H1 (cell line): Measurements from ENCODE around the gene TMEM202. TPM values are rescaled to one million over a fixed set of nuclear protein-coding genes. Genes with fewer than 3 reads are reported as not detected.

ENCODE experiments used
- CTCF ChIA-PET: fragments of 300-600 bp; sonication (Branson Sonifier 250); formaldehyde crosslinking; loops from one replicate; lab custom pipeline; 2021; ENCODE audit not compliant: partially characterized antibody; lab: Charles Lee
- POLR2A ChIA-PET: fragments of 300-600 bp; sonication (Branson Sonifier 250); formaldehyde crosslinking; loops from one replicate; lab custom pipeline; 2021; ENCODE audit warnings: inconsistent platforms; ENCODE audit not compliant: partially characterized antibody; lab: Charles Lee
- DNase-seq, 2 experiments: peaks; one replicate each; pipeline versions ENCODE4 v3.0.0 to v3.0.0-alpha.2; 2010 to 2022; ENCODE audit warnings: low spot score in 2 of 2, low read depth in 1 of 2, mixed read lengths in 1 of 2
- FAIRE-seq: peaks from 2 replicates; lab custom pipeline; 2011; peaks lifted over from hg19 to GRCh38; lab: Jason Lieb, UNC
- H2AFZ ChIP-seq: 2 replicates; pipeline ENCODE4 v1.8.1; 2012; ENCODE audit warnings: low read length, inconsistent platforms
- H2AK5ac ChIP-seq: 2 replicates; pipeline ENCODE4 v1.6.1; 2013; ENCODE audit warnings: low read depth, low read length
- H2BK120ac ChIP-seq: replicated peaks from 2 replicates; pipeline ENCODE3; 2013; ENCODE audit warnings: low read depth, low read length, inconsistent platforms
- H2BK12ac ChIP-seq: 2 replicates; pipeline ENCODE4 v1.6.1; 2013; ENCODE audit warnings: low read depth, low read length
- H2BK15ac ChIP-seq: 2 replicates; pipeline ENCODE4 v1.6.1; 2013; ENCODE audit warnings: low read length
- H2BK20ac ChIP-seq: 2 replicates; pipeline ENCODE4 v1.6.1; 2013; ENCODE audit warnings: low read length
- H2BK5ac ChIP-seq: 2 replicates; pipeline ENCODE4 v1.6.1; 2013; ENCODE audit warnings: low read depth, low read length
- H3K14ac ChIP-seq: 2 replicates; pipeline ENCODE4 v1.6.1; 2013; ENCODE audit warnings: inconsistent platforms; ENCODE audit not compliant: insufficient read length
- H3K18ac ChIP-seq: 2 replicates; pipeline ENCODE4 v1.6.1; 2013; ENCODE audit warnings: low read length; ENCODE audit errors: extremely low read depth
- H3K23ac ChIP-seq: 2 replicates; pipeline ENCODE4 v1.6.1; 2013; ENCODE audit warnings: inconsistent platforms; ENCODE audit not compliant: insufficient read length
- H3K23me2 ChIP-seq: 2 replicates; pipeline ENCODE4 v1.6.1; 2013; ENCODE audit warnings: low read depth, low read length
- H3K27ac ChIP-seq: 2 replicates; pipeline ENCODE4 v1.6.1; 2011; ENCODE audit warnings: low read depth, low read length, inconsistent platforms
- H3K27me3 ChIP-seq, 4 experiments: replicated peaks in 1 of 4; 1 replicate in 1 of 4; 2 replicates in 3 of 4; pipeline versions ENCODE4 v1.6.1 to v1.8.1; 2011 to 2013; ENCODE audit warnings: low read length in 3 of 4, mild to moderate bottlenecking in 3 of 4, inconsistent platforms in 2 of 4, mixed read lengths in 2 of 4, moderate library complexity in 1 of 4; ENCODE audit not compliant: control insufficient read depth in 3 of 4, insufficient read depth in 3 of 4; ENCODE audit errors: extremely low read depth in 1 of 4
- H3K36me3 ChIP-seq, 4 experiments: 2 replicates each; pipeline versions ENCODE4 v1.6.1 to v1.8.1; 2011 to 2013; ENCODE audit warnings: mild to moderate bottlenecking in 4 of 4, low read length in 3 of 4, moderate library complexity in 2 of 4, control low read depth in 1 of 4, inconsistent platforms in 1 of 4; ENCODE audit not compliant: insufficient read depth in 4 of 4, control insufficient read depth in 2 of 4
- H3K4ac ChIP-seq: replicated peaks from 2 replicates; pipeline ENCODE3; 2013; ENCODE audit warnings: low read length, low read depth, mixed read lengths, inconsistent platforms; ENCODE audit not compliant: insufficient read length
- H3K4me1 ChIP-seq, 4 experiments: replicated peaks in 1 of 4; 1 replicate in 1 of 4; 2 replicates in 3 of 4; pipeline versions ENCODE4 v1.6.1 to v1.8.1; 2011 to 2013; ENCODE audit warnings: low read length in 3 of 4, inconsistent platforms in 2 of 4, mixed read lengths in 1 of 4; ENCODE audit not compliant: insufficient read depth in 4 of 4, control insufficient read depth in 3 of 4
- H3K4me2 ChIP-seq, 2 experiments: 2 replicates each; pipeline versions ENCODE4 v1.6.1 to v1.8.1; 2011 to 2013; ENCODE audit warnings: low read depth in 2 of 2, low read length in 2 of 2, control low read depth in 1 of 2, inconsistent platforms in 1 of 2, mild to moderate bottlenecking in 1 of 2; ENCODE audit not compliant: insufficient read depth in 1 of 2
- H3K4me3 ChIP-seq, 4 experiments: fragments of 200-600, 300-600 bp in 1 of 4; sonication (generic), shearing (Covaris generic), sonication (Bioruptor Twin) in 1 of 4; 2 replicates each; pipeline versions ENCODE4 v1.5.1 to v1.8.1; 2011 to 2016; ENCODE audit warnings: low read length in 4 of 4, low read depth in 3 of 4, control low read depth in 2 of 4, inconsistent platforms in 2 of 4, mild to moderate bottlenecking in 2 of 4, mixed read lengths in 1 of 4, moderate library complexity in 1 of 4; ENCODE audit not compliant: insufficient read depth in 2 of 4; ENCODE audit errors: extremely low read depth in 1 of 4
- H3K56ac ChIP-seq: replicated peaks from 2 replicates; pipeline ENCODE3; 2013; ENCODE audit warnings: low read depth, mild to moderate bottlenecking, mixed read lengths, low read length, inconsistent platforms; ENCODE audit not compliant: insufficient read length
- H3K79me1 ChIP-seq: 2 replicates; pipeline ENCODE4 v1.6.1; 2013; ENCODE audit warnings: low read depth, low read length, control low read depth
- H3K79me2 ChIP-seq, 2 experiments: 2 replicates each; pipeline versions ENCODE4 v1.6.1 to v1.8.1; 2012 to 2013; ENCODE audit warnings: low read length in 2 of 2, mild to moderate bottlenecking in 2 of 2, inconsistent platforms in 1 of 2; ENCODE audit not compliant: insufficient read depth in 2 of 2, control insufficient read depth in 1 of 2
- H3K9ac ChIP-seq, 4 experiments: replicated peaks in 1 of 4; 1 replicate in 1 of 4; 2 replicates in 3 of 4; pipeline versions ENCODE4 v1.6.1 to v1.8.1; 2011 to 2013; ENCODE audit warnings: low read depth in 3 of 4, low read length in 3 of 4, control low read depth in 2 of 4, mild to moderate bottlenecking in 2 of 4, moderate library complexity in 2 of 4, inconsistent platforms in 1 of 4; ENCODE audit errors: extremely low read depth in 1 of 4
- H3K9me3 ChIP-seq, 2 experiments: 2 replicates each; pipeline versions ENCODE4 v1.6.1 to v1.8.1; 2012 to 2013; ENCODE audit warnings: mild to moderate bottlenecking in 2 of 2, moderate library complexity in 2 of 2, control low read depth in 1 of 2, inconsistent platforms in 1 of 2, low read depth in 1 of 2, low read length in 1 of 2, mixed read lengths in 1 of 2; ENCODE audit not compliant: insufficient read depth in 2 of 2
- H4K20me1 ChIP-seq, 2 experiments: replicated peaks in 1 of 2; 2 replicates each; pipeline versions ENCODE3 to v1.8.1; 2011 to 2013; ENCODE audit warnings: inconsistent platforms in 2 of 2, low read length in 2 of 2, mild to moderate bottlenecking in 1 of 2; ENCODE audit not compliant: insufficient read depth in 2 of 2, control insufficient read depth in 1 of 2
- H4K5ac ChIP-seq: 2 replicates; pipeline ENCODE4 v1.6.1; 2013; ENCODE audit warnings: low read length, low read depth, mixed read lengths, inconsistent platforms; ENCODE audit not compliant: insufficient read length
- H4K8ac ChIP-seq: 2 replicates; pipeline ENCODE4 v1.8.0; 2013; ENCODE audit warnings: mild to moderate bottlenecking, moderate library complexity, low read length, inconsistent platforms; ENCODE audit not compliant: insufficient read depth; ENCODE audit errors: extremely low read depth
- H4K91ac ChIP-seq: replicated peaks from 2 replicates; pipeline ENCODE3; 2013; ENCODE audit warnings: low read length, mixed read lengths, inconsistent platforms; ENCODE audit not compliant: insufficient read length
- CREB1 ChIP-seq: IDR thresholded peaks from 2 replicates; pipeline ENCODE4 v1.6.1; 2012; ENCODE audit warnings: inconsistent platforms
- RBBP5 ChIP-seq: IDR thresholded peaks from 2 replicates; pipeline ENCODE4 v1.7.1; 2012; ENCODE audit warnings: low read depth, mild to moderate bottlenecking, inconsistent platforms, low read length, moderate library complexity, borderline replicate concordance
- SAP30 ChIP-seq: fragments of 300-600 bp; sonication (generic); IDR thresholded peaks from 2 replicates; pipeline ENCODE4 v1.7.1; 2012; ENCODE audit warnings: low read length, moderate library complexity, mild to moderate bottlenecking, inconsistent platforms; ENCODE audit not compliant: insufficient read depth, insufficient replicate concordance
- WGBS, 2 experiments: shearing (Covaris generic) in 1 of 2; methylation state at CpG; one replicate each; pipeline versions ENCODE4 v1.1.6 to v1.1.7; 2013 to 2015; ENCODE audit warnings: low lambda C conversion rate in 2 of 2, mixed read lengths in 2 of 2, inconsistent platforms in 1 of 2, low coverage in 1 of 2, missing lambda C conversion rate in 1 of 2; ENCODE audit not compliant: insufficient replicate concordance in 2 of 2, insufficient coverage in 1 of 2, insufficient read length in 1 of 2; ENCODE audit errors: extremely low coverage in 1 of 2, missing lambda C conversion rate in 1 of 2; 5-methylcytosine and 5-hydroxymethylcytosine counted together
- polyA plus RNA-seq, 7 experiments: library from polyadenylated mRNA; depleted of rRNA in 3 of 7; stranded (reverse) in 5 of 7; unstranded in 2 of 7; fragments of >200 nt in 5 of 7; fragments of 200-250 nt in 2 of 7; gene quantifications; 1 replicate in 5 of 7; 2 replicates in 1 of 7; 4 replicates in 1 of 7; pipeline versions ENCODE4 v1.2.1 to v1.2.3, GENCODE V29; 2011 to 2013; ENCODE audit warnings: missing spikeins in 2 of 7, mixed read lengths in 2 of 7
- total RNA-seq: library from RNA; stranded (reverse); fragmentation: NEBNext Ultra II Directional; extraction: Animal tissue kit (Norgen Biotek cat#: 25700); gene quantifications from 2 replicates; pipeline ENCODE4 v1.2.1, GENCODE V29; 2021

The TMEM202 gene
- total and polyA plus RNA-seq, 2 of the 8 experiments (the other 6 are each of a cell fraction or from before 2014, with no cell fraction given) = not detected

DNA sequence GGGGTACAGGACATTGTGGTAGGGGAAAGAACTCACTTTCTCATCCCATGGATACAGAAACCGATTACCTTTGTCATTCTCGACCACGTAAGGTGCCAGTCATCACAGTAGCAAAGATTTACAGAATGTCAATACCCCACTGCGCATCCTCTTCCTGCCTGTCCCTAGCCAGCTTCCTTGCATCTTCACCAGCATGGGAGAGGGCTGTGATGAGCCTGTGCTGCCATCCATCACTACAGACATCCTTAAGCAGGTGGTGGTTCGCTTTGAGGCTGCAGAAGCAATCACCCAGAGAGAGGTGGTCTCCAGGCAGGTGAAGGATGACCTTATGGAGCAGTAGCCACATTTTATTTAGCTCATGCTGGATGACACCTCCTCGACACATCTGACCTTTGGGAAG is 52.7 kb downstream of the TMEM202 start:
- Histone ChIP-seq H3K23me2 (no peaks in the 10 kb centered on the region), H4K5ac (no peak overlapping the region), H2BK15ac (no peak overlapping the region), H2BK12ac (no peak overlapping the region), H3K4me3 (no peak overlapping the region), H3K14ac (no peak overlapping the region), H3K4ac (no peak overlapping the region), H4K91ac (no peak overlapping the region), H3K9ac (no peak overlapping the region), H3K4me2 (no peak overlapping the region), H2AFZ (peak overlapping the region; percentile 92), H3K18ac (no peak overlapping the region), H3K4me1 (no peaks in the 10 kb centered on the region), H2BK5ac (no peak overlapping the region), H4K8ac (no peak overlapping the region), H3K79me2 (no peaks in the 10 kb centered on the region), H3K79me1 (no peaks in the 10 kb centered on the region), H2BK120ac (no peak overlapping the region), H3K23ac (no peak overlapping the region), H3K36me3 (no peaks in the 10 kb centered on the region), H2AK5ac (no peak overlapping the region), H3K27ac (no peak overlapping the region), H3K9me3 (no peaks in the 10 kb centered on the region), H3K27me3 (no peaks in the 10 kb centered on the region), H4K20me1 (no peaks in the 10 kb centered on the region), H2BK20ac (0 out of 2 replicates have a peak overlapping the region, but pooled peaks have one; percentile 21), H3K56ac (no peak overlapping the region)
- CTCF ChIA-PET = interaction anchor here (1.0 to 1.3 kb wide), 2 partner anchors 10 to 12 kb away, joined by 4 to 6 read pairs; no protein-coding TSS in a partner anchor
- FAIRE-seq (no peak), DNase-seq (no peak)
- POLR2A ChIA-PET = no interaction called here
- no peak for TF ChIP-seq SAP30
- no peak for TF ChIP-seq RBBP5
- no peak for TF ChIP-seq CREB1
- 82% methylated on average over 6 of the region's 6 CpGs; no CpG with 5 or more reads in 1 of the 2 experiments for WGBS, 2 experiments
